NB4 (cell line): ENCODE data around the gene CTU2.

ENCODE experiments used
- POLR2A ChIP-seq: IDR thresholded peaks from 2 replicates; pipeline ENCODE4 v1.6.1; 2011; ENCODE audit warnings: mild to moderate bottlenecking; ENCODE audit not compliant: insufficient read length; ENCODE audit errors: extremely low read depth
- TF ChIP-seq, protein P1 (sequence below): IDR thresholded peaks from one replicate; pipeline ENCODE4 v1.5.1; 2012; ENCODE audit warnings: low read depth, low read length

DNA sequence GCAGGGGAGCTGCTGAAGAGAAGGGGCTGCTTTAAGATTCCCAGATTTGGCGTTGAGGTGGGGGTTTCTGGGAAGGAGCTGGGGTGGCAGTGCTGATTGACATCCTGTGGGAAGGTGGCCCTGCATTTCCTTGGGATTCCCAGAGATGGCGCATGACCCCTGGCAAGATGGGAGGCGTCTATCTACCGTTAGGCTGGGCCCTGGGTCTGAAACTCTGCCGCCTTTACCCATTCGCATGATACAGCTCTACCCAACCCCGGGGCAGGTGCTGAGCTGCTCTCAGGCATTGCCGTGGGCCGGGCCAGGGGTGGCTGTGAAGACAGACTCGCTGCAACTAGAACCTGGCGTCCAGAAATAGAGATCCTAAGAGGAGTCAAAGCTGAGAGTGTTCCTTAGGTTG is 33.5 kb upstream of the CTU2 start:
- TF ChIP-seq, protein P1, sequence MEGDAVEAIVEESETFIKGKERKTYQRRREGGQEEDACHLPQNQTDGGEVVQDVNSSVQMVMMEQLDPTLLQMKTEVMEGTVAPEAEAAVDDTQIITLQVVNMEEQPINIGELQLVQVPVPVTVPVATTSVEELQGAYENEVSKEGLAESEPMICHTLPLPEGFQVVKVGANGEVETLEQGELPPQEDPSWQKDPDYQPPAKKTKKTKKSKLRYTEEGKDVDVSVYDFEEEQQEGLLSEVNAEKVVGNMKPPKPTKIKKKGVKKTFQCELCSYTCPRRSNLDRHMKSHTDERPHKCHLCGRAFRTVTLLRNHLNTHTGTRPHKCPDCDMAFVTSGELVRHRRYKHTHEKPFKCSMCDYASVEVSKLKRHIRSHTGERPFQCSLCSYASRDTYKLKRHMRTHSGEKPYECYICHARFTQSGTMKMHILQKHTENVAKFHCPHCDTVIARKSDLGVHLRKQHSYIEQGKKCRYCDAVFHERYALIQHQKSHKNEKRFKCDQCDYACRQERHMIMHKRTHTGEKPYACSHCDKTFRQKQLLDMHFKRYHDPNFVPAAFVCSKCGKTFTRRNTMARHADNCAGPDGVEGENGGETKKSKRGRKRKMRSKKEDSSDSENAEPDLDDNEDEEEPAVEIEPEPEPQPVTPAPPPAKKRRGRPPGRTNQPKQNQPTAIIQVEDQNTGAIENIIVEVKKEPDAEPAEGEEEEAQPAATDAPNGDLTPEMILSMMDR: peak; percentile 48
- no peak for TF ChIP-seq POLR2A
